Endothelial cell (in vitro differentiated cells): ENCODE results near the gene SCAF11. TPM values are rescaled to one million over a fixed set of nuclear protein-coding genes. Genes with fewer than 3 reads are reported as not detected.

Experiments used
- DNase-seq: peaks from one replicate; pipeline ENCODE4 v3.0.0; 2021; ENCODE audit warnings: low spot score
- H3K27ac Mint-ChIP-seq: one replicate; pipeline ENCODE4 v1.8.0; 2021; ENCODE audit warnings: mixed read lengths, inconsistent platforms; ENCODE audit not compliant: unreplicated experiment
- H3K27me3 Mint-ChIP-seq: one replicate; pipeline ENCODE4 v1.8.0; 2021; ENCODE audit warnings: mild to moderate bottlenecking, moderate library complexity, mixed read lengths, inconsistent platforms; ENCODE audit not compliant: unreplicated experiment
- H3K36me3 Mint-ChIP-seq: one replicate; pipeline ENCODE4 v1.8.0; 2021; ENCODE audit warnings: mild to moderate bottlenecking, low read depth, mixed read lengths, inconsistent platforms; ENCODE audit not compliant: unreplicated experiment
- H3K4me1 Mint-ChIP-seq: one replicate; pipeline ENCODE4 v1.8.0; 2021; ENCODE audit warnings: mild to moderate bottlenecking, mixed read lengths, inconsistent platforms; ENCODE audit not compliant: unreplicated experiment
- H3K4me3 Mint-ChIP-seq: one replicate; pipeline ENCODE4 v1.8.0; 2021; ENCODE audit warnings: mild to moderate bottlenecking, mixed read lengths, inconsistent platforms; ENCODE audit not compliant: unreplicated experiment
- H3K9me3 Mint-ChIP-seq: one replicate; pipeline ENCODE4 v1.8.0; 2021; ENCODE audit warnings: mixed read lengths, inconsistent platforms; ENCODE audit not compliant: unreplicated experiment
- CTCF ChIP-seq: fragments of 200-600 bp; sonication (generic); IDR thresholded peaks from one replicate; pipeline ENCODE4 v1.5.0; 2021; ENCODE audit warnings: antibody characterized with exemption; ENCODE audit not compliant: unreplicated experiment
- total RNA-seq: library from RNA; stranded (reverse); fragmentation: NEBNext Ultra II Directional; extraction: Animal tissue kit (Norgen Biotek cat#: 25700); gene quantifications from one replicate; pipeline ENCODE4 v1.2.1, GENCODE V29; 2021; ENCODE audit not compliant: unreplicated experiment

SCAF11 gene
- total RNA-seq, 1 donor from 2014 or later = 103 TPM

- Mint-ChIP-seq H3K27ac (no peak overlapping the region), H3K36me3 (peaks cover 24% of the 10 kb centered on the region), H3K9me3 (no peaks in the 10 kb centered on the region), H3K4me3 (no peak overlapping the region), H3K4me1 (peaks cover 9% of the 10 kb centered on the region), H3K27me3 (peaks cover 2% of the 10 kb centered on the region)
- DNase-seq = no peak
- TF ChIP-seq CTCF = no peak
Measured at GRCh38 chr12:45872446-45872845, 117.9 kb downstream of the SCAF11 start.
